Stimulated activated CD8-positive, alpha-beta memory T cell treated with anti-CD3 and anti-CD28 coated beads, Interleukin-2, amount 100 ng/mL, for 48 hours (primary cell): ENCODE results near the gene IZUMO4.
"Not testable (repeated sequence)": the region's sequence is repeated elsewhere in the genome, so short reads cannot be mapped to it uniquely, and the experiment has no call there.

Source experiments
- DNase-seq, 2 donors: peaks; one replicate each; pipeline ENCODE4 v3.0.0-alpha.2; 2020; ENCODE audit warnings: low read depth in 2 of 2

IZUMO4 gene

DNA sequence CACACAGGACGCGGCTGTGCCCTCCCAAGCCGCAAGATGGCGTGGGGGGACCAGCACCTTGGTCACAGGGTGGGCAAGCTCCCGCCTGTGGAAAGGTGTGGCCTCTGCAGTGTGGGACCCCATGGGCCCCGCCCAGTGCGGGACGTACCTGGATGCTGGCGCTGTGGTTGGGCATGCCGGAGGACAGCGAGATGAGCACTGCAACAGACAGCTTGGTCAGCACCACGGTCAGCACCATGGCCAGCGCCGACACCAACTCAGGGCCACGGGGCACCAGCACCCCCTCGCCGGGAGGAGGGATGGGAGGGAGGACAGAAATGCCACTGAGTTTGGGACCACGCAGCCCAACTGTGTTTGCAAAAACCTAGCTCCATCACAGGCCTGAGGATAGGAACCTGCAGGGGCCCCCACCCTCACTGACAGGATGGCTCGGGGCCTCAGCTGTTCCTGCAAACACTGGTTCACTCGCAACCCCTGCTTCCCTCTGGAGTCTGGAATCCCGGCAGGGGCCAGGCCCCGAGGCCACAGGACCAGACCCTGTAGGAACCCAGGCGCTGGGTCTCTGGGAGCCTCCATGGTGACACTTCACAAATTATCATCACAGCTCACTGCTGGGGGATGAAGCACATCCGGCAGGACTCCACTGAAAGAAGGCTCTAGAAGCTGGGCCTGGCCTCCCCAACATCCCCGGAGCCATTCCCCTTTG is 27.1 kb downstream of the IZUMO4 start:
- DNase-seq = no peak

DNA sequence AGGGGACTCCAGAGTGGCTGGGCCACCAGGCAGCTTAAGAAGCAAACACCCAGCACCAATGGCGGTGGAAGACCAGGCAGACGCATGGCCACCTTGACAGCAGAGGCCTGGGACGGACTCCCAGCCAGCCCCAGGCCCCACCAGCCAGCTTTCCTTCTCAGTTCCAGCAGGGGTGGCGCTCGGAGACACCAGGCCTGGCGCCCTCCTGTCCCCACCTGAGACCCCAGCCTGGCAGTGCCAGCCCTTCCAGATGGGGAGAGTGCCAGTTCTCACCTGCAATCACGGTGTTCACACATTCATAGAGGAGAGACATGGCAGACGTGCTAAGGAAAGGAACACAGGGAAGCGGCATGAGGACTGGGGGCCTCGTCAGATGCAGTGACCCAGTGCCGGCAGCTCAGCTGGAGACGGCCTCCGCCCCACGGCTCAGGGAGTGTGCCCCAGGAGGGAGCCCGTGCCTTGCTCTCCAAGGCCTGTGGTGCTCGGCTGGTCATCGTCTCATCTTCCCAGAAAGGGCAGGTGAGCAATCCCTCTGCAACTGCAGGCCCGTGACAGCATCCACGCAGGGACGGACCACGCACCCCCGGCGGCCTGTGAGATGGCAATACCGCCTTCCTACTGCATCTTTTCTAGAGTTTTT is 30.3 kb downstream of the IZUMO4 start:
- DNase-seq = no peak

DNA sequence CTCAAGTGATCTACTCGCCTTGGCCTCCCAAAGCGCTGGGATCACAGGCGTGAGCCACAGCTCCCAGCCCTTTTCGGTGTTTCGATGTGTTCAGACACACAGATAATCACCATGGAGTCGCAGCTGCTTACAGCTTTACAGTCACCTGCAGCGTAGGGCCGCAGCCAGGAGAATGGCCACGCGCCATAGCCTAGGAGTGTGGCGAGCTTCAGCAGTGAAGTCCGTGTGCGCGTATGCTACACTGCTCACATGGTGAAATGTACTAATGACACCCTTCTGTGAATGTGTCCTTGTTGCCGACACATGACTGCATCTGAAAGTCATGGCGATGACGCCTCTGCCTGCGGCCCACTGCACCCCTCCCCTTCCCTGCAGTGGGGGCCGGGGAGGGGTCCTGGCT is 31.0 kb downstream of the IZUMO4 start:
- DNase-seq = no peak

GRCh38 chr19:2128252-2128651 is 31.5 kb downstream of the IZUMO4 start:
- DNase-seq = not testable (repeated sequence)

DNA sequence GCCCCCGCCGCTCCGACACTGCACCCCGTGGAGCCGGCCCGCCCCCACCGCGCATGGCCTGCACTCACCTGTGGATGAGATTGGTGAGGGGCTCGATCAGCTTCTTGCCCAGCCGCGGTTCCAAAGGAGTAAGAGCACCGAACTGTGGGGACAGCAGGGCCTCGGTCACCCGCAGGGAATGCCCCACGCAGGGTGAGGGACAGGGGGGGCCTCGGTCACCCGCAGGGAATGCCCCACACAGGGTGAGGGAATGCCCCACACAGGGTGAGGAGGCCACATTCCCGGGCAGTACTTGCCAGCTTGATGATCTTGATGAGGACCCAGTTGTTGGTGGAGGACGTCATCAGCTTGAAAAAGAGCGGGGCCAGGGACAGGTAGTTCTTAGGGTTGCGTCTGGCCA is 32.3 kb downstream of the IZUMO4 start:
- DNase-seq = no peak

- no peak for DNase-seq
These were observed 32.8 kb downstream of the IZUMO4 start for GRCh38 chr19:2129486-2129885.

- no peak for DNase-seq
These were observed 33.4 kb downstream of the IZUMO4 start for GRCh38 chr19:2129892-2130770.

- not testable (repeated sequence) for DNase-seq
These were observed 34.6 kb downstream of the IZUMO4 start for GRCh38 chr19:2131012-2131975.

GRCh38 chr19:2132191-2132590 is 35.5 kb downstream of the IZUMO4 start:
- DNase-seq = no peak

DNA sequence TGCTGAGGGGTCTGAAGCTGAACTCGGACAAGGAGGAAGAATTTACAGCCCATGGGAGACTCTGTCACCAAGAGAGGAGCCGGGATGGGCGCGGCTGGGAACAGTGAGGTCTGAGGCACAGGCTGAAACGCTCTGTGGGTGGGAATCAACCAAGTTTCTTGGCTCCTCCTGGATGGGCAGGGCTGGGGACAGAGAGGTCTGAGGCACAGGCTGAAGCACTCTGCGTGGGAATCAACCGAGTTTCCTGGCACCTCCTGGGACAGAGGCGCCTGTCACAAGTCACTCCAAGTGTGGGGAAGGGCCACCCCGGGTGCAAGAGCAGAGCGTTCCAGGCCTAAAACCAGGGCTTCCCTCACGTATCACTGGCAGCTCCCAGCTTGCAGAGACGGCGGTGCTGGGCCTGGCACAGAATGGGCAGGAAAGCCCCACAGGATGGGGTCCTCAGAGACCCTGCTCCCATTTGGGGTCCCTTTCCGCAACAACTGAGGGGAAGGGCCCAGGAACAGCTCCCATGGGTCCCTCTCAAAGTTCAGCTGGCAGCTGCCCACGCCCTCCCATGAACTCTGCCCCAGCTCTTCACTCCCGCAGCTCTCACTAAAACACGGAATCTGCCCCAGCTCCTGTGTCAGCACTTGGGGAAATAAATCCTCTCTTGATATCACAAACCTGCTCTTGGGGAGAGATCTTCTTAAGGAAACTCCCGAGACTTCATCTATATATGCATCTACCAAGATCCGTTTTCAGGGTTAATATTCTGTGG is 36.2 kb downstream of the IZUMO4 start:
- no peak for DNase-seq

GRCh38 chr19:2135474-2136402 is 39.0 kb downstream of the IZUMO4 start:
- no peak for DNase-seq

GRCh38 chr19:2136796-2137195 is 40.1 kb downstream of the IZUMO4 start:
- no peak for DNase-seq

DNA sequence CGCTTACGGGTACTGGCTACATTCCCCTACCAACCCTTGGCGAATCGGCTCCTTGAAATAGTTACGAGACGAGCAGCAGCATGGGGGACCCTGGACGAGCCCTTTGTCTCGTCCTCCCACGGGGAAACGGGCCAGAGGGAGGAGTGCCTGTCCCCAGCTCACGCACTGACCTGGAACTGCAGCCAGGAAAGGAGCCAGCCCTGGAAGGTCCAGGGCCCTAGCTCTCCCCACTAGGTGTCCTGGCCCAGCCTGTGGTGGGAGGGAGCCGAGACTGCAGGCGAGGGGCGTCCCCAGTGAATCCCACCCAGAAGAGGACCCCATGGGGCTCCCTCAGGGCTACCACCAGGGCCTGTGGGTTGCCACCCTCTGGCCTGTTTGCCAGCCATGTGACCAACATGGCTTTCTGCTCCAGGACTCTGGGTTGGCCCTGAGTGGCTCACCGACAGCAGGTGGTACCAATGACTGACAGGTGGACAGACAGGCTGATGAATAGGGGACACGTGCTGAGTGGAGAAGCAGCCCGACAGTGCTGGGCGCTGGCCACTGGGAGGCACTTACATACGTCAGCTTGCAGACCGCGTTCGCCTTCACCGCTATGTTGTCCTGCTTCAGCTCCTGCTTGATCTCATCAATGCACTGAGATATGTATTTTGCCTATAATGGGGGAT is 41.5 kb downstream of the IZUMO4 start:
- no peak for DNase-seq

DNA sequence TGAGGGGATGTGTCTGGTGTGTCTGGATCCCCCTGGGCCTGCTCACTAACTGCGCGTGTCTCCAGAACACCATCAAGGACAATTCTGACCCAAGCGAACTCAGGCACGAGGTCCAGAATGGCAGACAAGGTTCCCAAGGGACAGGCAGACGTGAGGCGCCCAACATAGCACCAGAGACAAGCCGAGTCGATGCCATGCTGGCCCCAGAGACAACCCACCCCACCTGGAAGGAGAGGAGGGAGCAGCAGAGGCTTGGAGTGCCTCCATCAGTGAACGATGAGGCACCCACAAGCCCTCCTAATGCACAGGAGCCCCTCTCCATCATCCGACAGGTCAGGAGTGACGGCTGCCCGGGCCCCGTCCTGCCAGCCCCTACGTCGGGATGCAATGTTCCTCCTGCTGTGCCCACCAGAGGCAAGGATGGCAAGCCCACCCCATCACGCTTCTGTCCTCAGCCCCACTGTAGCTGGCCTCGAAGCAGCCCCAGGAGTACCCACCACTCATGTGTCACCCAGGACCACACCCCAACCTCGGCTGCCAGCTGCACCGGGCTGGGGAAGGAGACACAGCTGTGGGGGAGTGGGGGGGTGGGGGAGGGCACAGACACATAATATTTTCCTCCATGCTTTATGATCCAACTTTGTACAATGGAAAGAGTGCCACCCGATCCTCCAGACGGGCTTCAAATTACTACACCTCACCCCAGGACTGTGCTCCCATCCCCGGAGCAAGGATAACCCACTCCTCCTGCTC is 42.8 kb downstream of the IZUMO4 start:
- no peak for DNase-seq

DNA sequence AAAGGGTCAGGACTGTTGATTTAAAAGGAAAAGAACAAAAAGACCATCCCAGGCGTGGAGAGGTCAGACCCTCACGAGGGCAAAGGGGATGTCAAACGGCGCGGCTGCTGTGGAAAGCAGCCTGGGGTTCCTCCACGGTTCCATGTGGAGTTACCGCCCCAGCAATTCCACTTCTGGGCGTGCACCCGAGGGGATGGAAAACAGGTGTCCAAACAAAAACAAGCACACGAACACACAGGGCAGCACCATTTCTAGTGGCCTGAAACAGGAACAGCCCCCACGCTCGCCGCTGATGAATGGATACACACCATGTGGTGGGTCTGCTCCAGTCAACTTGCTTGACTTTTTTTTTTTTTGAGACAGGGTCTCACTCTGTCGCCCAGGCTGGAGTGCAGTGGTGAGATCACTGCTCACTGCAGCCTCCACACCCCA is 43.4 kb downstream of the IZUMO4 start:
- no peak for DNase-seq

DNA sequence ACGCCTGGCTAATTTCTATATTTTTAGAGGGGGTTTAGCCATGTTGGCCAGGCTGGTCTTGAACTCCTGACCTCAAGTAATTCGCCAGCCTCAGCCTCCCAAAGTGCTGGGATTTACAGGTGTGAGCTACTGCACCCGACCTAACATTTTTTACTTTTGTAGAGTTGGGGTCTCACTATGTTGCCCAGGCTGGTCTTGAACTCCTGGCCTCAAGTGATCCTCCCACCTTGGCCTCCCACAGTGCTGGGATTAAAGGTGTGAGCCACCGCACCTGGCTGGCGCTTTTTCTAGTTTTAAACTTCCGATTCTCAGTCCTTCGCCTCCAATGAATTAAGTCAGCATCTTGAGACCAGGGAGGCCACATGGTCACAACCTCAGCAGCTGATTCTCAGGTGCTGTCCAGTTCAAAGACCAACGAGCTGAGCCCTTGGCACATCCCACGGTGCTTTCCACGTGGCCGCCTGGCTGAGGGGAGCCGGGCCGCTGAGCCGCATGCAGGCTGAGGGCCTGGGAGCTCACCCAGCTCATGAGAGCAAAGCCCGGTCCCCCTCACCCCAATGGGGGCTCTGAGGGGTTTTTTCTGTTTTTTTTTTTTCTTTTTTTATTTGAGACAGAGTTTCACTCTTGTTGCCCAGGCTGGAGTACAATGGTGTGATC is 45.6 kb downstream of the IZUMO4 start:
- no peak for DNase-seq

- DNase-seq = no peak
These were observed 47.5 kb downstream of the IZUMO4 start for GRCh38 chr19:2144190-2144589.

DNA sequence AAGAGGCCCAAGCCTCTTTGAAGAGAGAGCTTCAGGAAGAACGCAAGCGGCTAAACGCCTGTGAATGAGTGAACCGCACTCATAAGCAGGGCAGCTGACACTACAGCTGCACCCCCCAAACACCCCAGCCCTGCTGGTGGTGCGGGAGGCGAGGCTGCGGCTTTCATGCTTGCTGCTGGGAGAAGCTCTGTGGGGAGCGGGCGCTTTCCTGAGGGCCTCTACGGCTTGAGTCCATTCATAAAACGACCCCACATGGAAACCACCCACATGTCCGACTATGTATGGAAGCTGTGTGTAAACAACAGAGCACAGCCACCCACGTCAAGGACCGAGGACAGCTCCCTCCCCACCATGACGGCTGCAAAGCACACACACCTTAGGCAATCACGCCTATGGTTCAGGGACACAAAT is 49.1 kb downstream of the IZUMO4 start:
- no peak for DNase-seq
